Mucosa of gallbladder (tissue), 1 donor: ENCODE data around the gene DDAH1. TPM values are rescaled to one million over a fixed set of nuclear protein-coding genes. Genes with fewer than 3 reads are reported as not detected.

Source experiments
- DNase-seq: peaks from one replicate; pipeline ENCODE4 v3.0.0-alpha.2; 2020; ENCODE audit warnings: low spot score
- total RNA-seq: library from RNA; stranded (reverse); gene quantifications from one replicate; pipeline ENCODE4 v1.2.1, GENCODE V29; 2021
- donor health status: DM: no; HTN: no; CAD: no.

DDAH1 gene
- total RNA-seq, 1 donor from 2014 or later: 128 TPM

- DNase-seq: no peak
Measured at GRCh38 chr1:85303440-85304162, 161.4 kb downstream of the DDAH1 start.

DNA sequence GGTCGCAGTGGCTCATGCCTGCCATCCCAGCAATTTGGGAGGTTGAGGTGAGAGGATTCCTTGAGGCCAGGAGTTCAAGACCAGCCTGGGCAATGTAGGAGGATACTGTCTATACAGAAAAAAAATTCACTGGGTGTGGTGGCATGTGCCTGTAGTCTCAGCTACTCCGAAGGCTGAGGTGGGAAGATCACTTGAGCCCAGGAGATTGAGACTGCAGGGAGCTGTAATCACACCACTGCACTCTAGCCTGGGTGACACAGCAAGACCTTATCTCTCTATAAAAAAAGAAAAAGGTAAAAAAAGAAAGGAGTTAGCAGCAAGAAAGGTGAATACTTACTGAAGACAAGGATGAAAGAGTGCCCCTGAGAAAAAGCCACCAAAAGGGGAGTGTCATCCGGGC, 164.8 kb downstream of the DDAH1 start:
- DNase-seq: no peak

DNA sequence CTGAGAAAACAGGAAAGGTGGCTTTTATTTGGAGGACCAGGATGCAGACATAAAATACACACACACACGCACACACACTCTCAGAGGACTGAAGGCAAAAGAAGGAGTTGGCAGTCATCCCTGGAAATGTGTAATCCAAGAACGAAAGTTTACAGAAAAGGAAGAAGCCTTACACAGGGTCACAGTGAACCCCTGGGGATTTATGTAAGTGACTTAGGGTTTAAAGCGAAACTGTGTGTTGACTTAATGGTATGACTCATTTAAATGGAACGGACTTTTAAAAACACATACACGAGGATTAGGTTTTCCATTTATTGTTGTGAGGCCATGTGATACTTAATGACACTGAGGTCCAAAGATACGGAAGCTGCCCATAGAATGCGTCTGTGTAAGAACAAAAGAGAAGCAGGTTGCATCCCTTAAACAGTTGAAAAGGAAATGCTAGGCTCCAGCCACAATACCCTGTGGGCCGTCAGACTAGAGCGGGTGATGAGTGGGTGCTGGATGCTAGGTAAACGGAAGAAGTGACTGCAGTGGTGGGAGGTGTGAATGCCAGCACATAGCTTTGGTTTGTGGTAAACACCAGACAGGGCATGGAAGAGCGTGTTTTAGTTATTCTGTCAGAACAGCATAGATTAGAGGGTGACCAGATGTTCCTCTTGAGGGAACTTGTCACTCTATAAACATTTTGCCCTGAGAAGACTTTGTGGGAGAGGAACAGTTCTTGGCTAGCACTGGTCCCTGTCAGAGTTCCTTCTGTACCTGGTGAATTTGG, 166.9 kb downstream of the DDAH1 start:
- DNase-seq: peak; percentile 84

GRCh38 chr1:85297538-85297854, 167.5 kb downstream of the DDAH1 start:
- no peak for DNase-seq

- no peak for DNase-seq
Measured at GRCh38 chr1:85296980-85297379, 168.0 kb downstream of the DDAH1 start.

- DNase-seq: no peak
Measured at GRCh38 chr1:85295654-85296053, 169.3 kb downstream of the DDAH1 start.

DNA sequence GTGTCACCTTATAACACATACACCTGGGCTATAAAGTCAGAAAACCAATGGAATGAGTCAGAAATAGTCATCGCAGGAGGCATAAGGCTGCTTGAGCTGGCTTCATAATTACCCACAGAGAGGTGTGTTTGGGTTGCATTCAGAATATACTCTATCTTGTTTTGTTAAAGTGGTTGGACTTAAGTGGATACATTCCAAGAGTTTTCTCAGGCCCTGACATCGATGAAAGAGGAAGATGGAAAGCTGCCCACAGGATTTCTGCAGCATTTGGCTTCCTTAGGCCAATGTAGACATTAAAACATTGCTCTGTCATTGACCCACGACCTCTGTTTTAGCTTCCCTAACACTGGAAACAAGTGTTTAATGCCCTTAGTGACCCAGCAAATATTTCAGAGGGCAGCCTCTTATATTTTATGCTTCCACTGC, 169.9 kb downstream of the DDAH1 start:
- DNase-seq: no peak

GRCh38 chr1:85290826-85291225, 174.1 kb downstream of the DDAH1 start:
- DNase-seq: no peak

DNA sequence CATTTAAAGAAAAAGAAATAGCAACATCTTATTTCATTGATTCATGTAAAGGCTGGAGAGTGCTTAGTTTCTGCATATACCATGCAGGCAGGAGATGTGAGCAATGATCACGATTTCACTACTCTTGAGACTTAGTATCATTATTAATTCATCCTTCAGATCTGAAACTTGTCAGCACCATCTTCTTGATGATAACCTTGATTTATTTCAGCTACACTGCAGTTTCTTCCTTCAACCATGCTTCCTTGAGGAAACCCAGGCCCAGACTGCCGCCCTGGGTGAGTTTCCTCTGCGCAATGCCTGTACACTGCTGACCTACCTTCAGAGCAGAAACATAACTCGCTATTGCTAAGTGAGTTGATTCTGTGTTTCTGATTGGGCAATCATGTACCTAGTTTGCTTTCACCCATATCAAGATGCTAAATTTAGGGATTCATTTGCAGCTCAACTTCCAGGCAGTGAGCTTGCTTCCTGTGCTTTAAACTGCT, 175.1 kb downstream of the DDAH1 start:
- DNase-seq: no peak

DNA sequence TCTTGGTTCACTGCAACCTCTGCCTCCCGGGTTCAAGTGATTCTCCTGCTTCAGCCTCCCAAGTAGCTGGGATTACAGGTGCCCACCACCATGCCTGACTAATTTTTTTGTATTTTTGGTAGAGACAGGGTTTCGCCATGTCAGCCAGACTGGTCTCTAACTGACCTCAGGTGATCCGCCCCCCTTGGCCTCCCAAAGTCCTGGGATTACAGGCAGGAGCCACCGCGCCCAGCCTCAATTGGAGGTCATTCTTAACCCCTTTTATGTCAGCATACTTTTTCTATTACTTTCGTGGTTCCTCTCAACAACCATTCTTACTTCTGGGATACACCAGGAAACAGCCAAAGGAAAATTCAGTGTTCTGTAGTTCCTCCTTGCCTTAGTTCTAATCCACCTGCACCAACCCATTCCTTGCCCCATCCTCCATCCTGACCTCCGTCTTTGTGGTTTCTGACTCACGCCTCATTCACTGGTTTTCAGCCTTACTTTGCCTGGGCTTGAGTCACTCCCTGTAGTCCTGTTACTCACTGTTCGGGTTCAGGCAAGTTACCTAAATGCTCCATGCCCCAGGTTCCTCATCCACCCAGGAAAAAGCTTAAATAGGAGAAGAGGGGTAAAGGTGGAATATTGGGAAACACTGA, 175.6 kb downstream of the DDAH1 start:
- no peak for DNase-seq

- DNase-seq: no peak
Measured at GRCh38 chr1:85284202-85284601, 180.8 kb downstream of the DDAH1 start.

DNA sequence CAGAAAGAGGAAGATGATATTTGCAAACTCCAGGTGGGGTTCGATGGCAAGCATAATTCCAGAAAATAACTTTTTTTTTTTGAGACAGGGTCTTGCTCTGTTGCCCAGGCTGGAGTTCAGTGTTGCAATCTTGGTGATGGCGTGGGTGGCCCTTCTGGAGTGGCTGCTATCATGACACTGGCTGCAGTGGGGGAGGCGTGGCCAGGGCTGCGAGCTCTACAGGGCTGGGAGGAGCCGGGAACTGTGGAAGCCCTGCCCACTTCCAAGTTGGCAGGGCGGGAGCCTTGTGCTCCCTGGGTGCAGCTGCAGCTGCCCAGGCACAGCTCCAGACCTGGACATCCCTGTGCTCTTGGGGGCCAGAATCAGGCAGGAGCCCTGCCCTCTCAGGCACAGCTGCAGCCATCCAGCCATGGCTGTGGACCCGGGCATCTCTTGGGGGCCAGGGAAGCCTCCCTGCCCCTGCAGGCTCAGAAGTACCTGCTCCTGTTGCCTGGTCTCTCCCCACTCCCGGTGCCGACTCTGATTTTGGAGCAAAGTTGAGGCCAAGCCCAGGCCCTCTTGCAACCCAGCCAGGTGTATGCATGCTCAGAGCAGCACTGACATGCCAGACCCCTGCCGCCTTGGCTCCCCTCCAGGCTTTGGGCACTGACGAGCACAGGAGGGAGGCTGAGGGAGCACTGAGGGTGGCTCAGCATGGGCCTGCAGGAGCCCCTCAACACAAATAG, 181.3 kb downstream of the DDAH1 start:
- peak; percentile 52 for DNase-seq

DNA sequence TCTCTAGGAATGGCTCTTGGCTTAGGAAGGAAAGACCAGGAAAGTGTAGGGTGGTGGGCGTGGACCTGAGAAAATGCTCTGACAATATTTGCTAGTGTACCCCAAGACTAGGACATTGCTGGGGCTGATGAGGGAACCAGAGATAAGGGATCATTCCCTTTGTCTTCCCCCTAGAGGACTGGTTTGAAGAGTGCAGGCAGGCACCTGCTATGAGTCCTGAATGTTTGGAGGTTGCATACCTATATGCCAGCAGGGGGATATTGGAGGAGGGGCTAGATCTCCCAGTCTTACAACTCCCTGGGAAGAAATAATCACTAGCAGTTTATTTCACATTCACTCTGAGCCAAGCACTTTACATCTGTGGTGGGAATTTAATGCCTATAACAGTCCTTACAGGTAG, 182.5 kb downstream of the DDAH1 start:
- DNase-seq: no peak

DNA sequence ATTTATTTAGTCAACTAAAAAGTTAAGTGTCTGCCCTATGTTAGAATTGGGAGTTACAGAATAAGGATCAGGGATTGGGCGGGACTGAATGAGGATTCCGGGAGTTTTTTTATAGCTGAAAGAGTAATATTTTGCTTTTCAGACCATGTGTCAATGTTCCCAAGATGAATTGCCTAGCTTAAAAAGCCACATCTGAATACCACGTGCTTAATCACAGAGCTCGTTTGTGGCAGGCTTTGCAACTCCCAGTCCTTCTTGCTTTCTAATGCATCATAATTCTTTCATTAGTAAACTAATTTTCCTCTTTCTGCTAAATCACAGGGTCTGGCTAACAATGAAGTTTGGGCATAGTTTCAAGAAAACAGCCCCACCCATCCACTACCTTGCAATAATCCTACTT, 184.3 kb downstream of the DDAH1 start:
- no peak for DNase-seq

- DNase-seq: no peak
Measured at GRCh38 chr1:85279458-85280080, 185.4 kb downstream of the DDAH1 start.

DNA sequence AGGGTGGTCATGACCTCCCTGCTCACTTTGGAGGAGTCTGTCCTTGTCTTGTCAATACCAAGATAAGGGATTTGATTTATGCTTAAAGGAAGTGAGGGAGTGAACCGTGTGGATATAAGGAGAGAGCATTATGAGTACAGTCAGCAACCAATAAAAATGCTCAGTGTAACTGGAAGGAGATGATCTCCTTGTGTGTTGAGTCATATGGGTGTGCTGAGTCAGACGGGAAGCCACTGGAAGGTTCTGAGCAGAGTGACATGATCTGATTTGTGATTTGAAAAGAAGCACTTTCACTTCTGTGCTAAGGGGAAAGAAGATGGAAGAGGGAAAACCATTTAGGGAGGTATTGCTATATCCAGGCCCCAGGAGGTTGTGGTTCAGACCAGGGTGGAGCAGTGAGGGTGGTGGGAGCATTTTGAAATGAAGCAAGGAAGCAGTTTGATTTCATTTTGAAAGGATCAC, 186.1 kb downstream of the DDAH1 start:
- DNase-seq: peak; percentile 78

GRCh38 chr1:85277802-85278201, 187.2 kb downstream of the DDAH1 start:
- no peak for DNase-seq

DNA sequence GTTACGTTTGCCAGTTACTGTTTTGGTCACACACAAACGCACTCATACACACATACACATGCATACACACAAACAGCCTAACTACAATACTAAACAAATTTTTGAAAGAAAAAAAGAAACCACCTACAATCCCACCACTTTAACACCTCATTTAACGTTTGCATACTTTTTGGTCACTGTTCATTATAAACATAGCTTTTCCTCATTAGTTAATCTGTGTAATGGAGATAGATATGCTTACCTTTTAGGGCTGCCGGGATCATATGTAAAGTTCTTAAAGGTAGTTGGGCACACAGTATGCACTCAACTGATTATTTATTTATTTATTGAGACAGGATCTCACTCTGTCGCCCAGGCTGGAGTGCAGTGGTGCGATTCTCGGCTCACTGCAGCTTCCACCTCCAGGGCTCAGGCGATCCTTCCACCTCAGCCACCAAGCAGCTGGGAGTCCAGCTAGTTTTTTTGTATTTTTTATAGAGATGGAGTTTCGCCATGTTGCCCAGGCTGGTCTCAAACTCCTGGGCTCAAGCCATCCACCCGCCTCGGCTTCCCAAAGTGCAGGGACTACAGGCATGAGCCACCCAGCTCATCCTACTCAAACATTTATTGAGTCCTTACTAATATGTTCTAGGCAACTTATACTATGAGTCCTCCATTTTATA, 187.8 kb downstream of the DDAH1 start:
- no peak for DNase-seq

DNA sequence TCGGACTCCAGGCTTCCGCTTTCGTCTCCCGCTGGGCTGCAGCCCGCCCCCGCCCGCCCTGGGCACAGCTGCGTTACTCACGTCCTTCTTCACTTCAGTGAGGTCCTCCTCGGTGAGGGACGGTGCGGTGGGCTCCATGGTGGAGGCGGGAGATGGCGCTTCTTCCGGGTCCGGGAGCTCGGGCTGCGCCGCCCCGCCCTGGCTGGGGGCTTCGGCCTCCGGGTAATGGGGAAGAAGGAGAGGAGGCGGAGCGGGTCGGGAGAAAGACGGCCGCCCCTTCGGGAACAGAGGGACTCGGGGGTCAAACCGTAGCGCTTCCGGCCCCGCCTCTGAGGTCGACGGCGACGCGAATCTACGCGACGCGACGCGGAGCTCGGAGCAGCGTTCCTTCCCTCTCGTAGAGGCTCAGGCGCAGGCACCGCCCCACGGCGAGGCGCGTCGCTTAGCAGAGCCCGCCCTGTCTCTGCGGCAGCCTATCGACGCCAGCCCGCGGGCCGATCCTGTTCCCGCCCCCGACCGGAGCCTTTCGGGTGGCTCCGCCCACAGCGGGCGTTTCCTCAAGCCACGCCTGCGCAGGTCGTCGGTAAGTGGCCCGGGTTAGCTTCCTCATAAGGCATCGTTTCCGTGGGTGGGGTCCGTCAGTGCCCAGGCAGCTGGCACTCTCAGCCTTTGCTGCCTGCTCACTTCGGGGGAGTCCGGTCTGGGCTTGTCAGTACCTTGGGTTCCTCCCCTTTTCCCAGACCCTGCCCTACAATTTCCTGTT, 188.6 kb downstream of the DDAH1 start, which contains the start of gene BCL10:
TSS of gene BCL10 (minus strand) at position 418 of the 763 bp plus-strand sequence. CDS start at position 138, 280 bp downstream.
- DNase-seq: peak; percentile 99

- no peak for DNase-seq
Measured at GRCh38 chr1:85275701-85276214, 189.2 kb downstream of the DDAH1 start.
